ES-I3 (cell line): Measurements from ENCODE around the gene FMNL3.

Source experiments
- H3K36me3 ChIP-seq: 2 replicates; pipeline ENCODE4 v1.6.1; 2013; ENCODE audit warnings: mild to moderate bottlenecking, low read length, control low read depth, moderate library complexity; ENCODE audit not compliant: insufficient read depth
- H3K4me1 ChIP-seq: 2 replicates; pipeline ENCODE4 v1.6.1; 2013; ENCODE audit warnings: mild to moderate bottlenecking, control low read depth, low read length; ENCODE audit not compliant: insufficient read depth
- H3K9ac ChIP-seq: 2 replicates; pipeline ENCODE4 v1.6.1; 2013; ENCODE audit warnings: low read depth, mild to moderate bottlenecking, low read length, moderate library complexity
- H3K9me3 ChIP-seq: 2 replicates; pipeline ENCODE4 v1.6.1; 2013; ENCODE audit warnings: mild to moderate bottlenecking, low read length, moderate library complexity; ENCODE audit not compliant: control insufficient read depth, insufficient read depth

The FMNL3 gene

GRCh38 chr12:49631336-49631907 is 75.8 kb downstream of the FMNL3 start:
- Histone ChIP-seq H3K36me3 (no peaks in the 10 kb centered on the region; the same call in 1 of the 2 replicates), H3K9me3 (no peaks in the 10 kb centered on the region), H3K9ac (no peak overlapping the region), H3K4me1 (peaks cover 4% of the 10 kb centered on the region; the same call in 1 of the 2 replicates)

- Histone ChIP-seq H3K9ac (no peak overlapping the region), H3K4me1 (peaks cover 4% of the 10 kb centered on the region; the same call in 1 of the 2 replicates), H3K36me3 (no peaks in the 10 kb centered on the region), H3K9me3 (no peaks in the 10 kb centered on the region)
Measured at GRCh38 chr12:49627752-49628360, 79.3 kb downstream of the FMNL3 start.

GRCh38 chr12:49626836-49627235 is 80.4 kb downstream of the FMNL3 start:
- no peaks in the 10 kb centered on the region for H3K36me3 ChIP-seq
- H3K9me3 ChIP-seq, result no peaks in the 10 kb centered on the region
- peaks cover 4% of the 10 kb centered on the region; the same call in 1 of the 2 replicates for H3K4me1 ChIP-seq
- H3K9ac ChIP-seq, result no peak overlapping the region

GRCh38 chr12:49626169-49626835 is 80.9 kb downstream of the FMNL3 start:
- H3K9me3 ChIP-seq, result no peaks in the 10 kb centered on the region
- H3K9ac ChIP-seq, result no peak overlapping the region
- no peaks in the 10 kb centered on the region for H3K36me3 ChIP-seq
- H3K4me1 ChIP-seq, result 0 out of 2 replicates have a peak, but pooled peaks cover 4% of the 10 kb centered on the region

- H3K36me3 ChIP-seq, result no peaks in the 10 kb centered on the region
- no peaks in the 10 kb centered on the region for H3K9me3 ChIP-seq
- H3K4me1 ChIP-seq, result 0 out of 2 replicates have a peak, but pooled peaks cover 7% of the 10 kb centered on the region
- no peak overlapping the region for H3K9ac ChIP-seq
Measured at GRCh38 chr12:49624921-49625577, 82.2 kb downstream of the FMNL3 start.

- Histone ChIP-seq H3K9me3 (no peaks in the 10 kb centered on the region), H3K4me1 (peaks cover 7% of the 10 kb centered on the region; the same call in 1 of the 2 replicates), H3K36me3 (no peaks in the 10 kb centered on the region), H3K9ac (peak within 1 kb of the TSS; percentile 79)
Measured at GRCh38 chr12:49623142-49623904, 83.9 kb downstream of the FMNL3 start, which contains the start of gene PRPF40B. Gene PRPF40B, plus strand, starts transcription at chr12:49623561. Its CDS starts 30 bp downstream, at chr12:49623591.

- peak overlapping the region; percentile 79 for H3K9ac ChIP-seq
- no peaks in the 10 kb centered on the region for H3K36me3 ChIP-seq
- no peaks in the 10 kb centered on the region for H3K9me3 ChIP-seq
- H3K4me1 ChIP-seq, result peaks cover 7% of the 10 kb centered on the region; the same call in 1 of the 2 replicates
Measured at GRCh38 chr12:49622501-49623141, 84.6 kb downstream of the FMNL3 start.

GRCh38 chr12:49621651-49622500 is 85.3 kb downstream of the FMNL3 start:
- H3K9ac ChIP-seq, result peak overlapping the region; percentile 79; the same call in 1 of the 2 replicates
- peaks cover 7% of the 10 kb centered on the region; the same call in 1 of the 2 replicates for H3K4me1 ChIP-seq
- no peaks in the 10 kb centered on the region for H3K9me3 ChIP-seq
- H3K36me3 ChIP-seq, result no peaks in the 10 kb centered on the region

- H3K36me3 ChIP-seq, result no peaks in the 10 kb centered on the region
- H3K4me1 ChIP-seq, result peaks cover 7% of the 10 kb centered on the region; the same call in 1 of the 2 replicates
- no peaks in the 10 kb centered on the region for H3K9me3 ChIP-seq
- no peak overlapping the region for H3K9ac ChIP-seq
Measured at GRCh38 chr12:49619286-49619685, 87.9 kb downstream of the FMNL3 start.

- H3K9ac ChIP-seq, result no peak overlapping the region
- peaks cover 7% of the 10 kb centered on the region; the same call in 1 of the 2 replicates for H3K4me1 ChIP-seq
- H3K9me3 ChIP-seq, result no peaks in the 10 kb centered on the region
- no peaks in the 10 kb centered on the region for H3K36me3 ChIP-seq
Measured at GRCh38 chr12:49618576-49618975, 88.6 kb downstream of the FMNL3 start.

- Histone ChIP-seq H3K9me3 (no peaks in the 10 kb centered on the region), H3K9ac (no peak overlapping the region), H3K36me3 (no peaks in the 10 kb centered on the region), H3K4me1 (peaks cover 6% of the 10 kb centered on the region; the same call in 1 of the 2 replicates)
Measured at GRCh38 chr12:49616533-49617219, 90.5 kb downstream of the FMNL3 start.

GRCh38 chr12:49615725-49616124 is 91.5 kb downstream of the FMNL3 start:
- no peaks in the 10 kb centered on the region for H3K36me3 ChIP-seq
- H3K9ac ChIP-seq, result no peak overlapping the region
- no peaks in the 10 kb centered on the region; the same call in 1 of the 2 replicates for H3K4me1 ChIP-seq
- no peaks in the 10 kb centered on the region for H3K9me3 ChIP-seq
